ENCODE results near the gene ARPP21.

- TF ChIP-seq, protein P1, sequence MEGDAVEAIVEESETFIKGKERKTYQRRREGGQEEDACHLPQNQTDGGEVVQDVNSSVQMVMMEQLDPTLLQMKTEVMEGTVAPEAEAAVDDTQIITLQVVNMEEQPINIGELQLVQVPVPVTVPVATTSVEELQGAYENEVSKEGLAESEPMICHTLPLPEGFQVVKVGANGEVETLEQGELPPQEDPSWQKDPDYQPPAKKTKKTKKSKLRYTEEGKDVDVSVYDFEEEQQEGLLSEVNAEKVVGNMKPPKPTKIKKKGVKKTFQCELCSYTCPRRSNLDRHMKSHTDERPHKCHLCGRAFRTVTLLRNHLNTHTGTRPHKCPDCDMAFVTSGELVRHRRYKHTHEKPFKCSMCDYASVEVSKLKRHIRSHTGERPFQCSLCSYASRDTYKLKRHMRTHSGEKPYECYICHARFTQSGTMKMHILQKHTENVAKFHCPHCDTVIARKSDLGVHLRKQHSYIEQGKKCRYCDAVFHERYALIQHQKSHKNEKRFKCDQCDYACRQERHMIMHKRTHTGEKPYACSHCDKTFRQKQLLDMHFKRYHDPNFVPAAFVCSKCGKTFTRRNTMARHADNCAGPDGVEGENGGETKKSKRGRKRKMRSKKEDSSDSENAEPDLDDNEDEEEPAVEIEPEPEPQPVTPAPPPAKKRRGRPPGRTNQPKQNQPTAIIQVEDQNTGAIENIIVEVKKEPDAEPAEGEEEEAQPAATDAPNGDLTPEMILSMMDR (IDR thresholded peaks at IDR 0.05), result no peak
- no peak for TF ChIP-seq POLR2A (IDR thresholded peaks at IDR 0.05)
Measured at GRCh38 chr3:35638980-35639253, 408 bp upstream of the ARPP21 start.

Measured in esophagus squamous epithelium (tissue), 4 donors.